Activated T-cell treated with anti-CD3 and anti-CD28 coated beads, Interleukin-2, amount 50 U/mL, for 1 hour (primary cell): ENCODE measurements around the gene PCSK2.
"Not testable (repeated sequence)": the region's sequence is repeated elsewhere in the genome, so short reads cannot be mapped to it uniquely, and the experiment has no call there.

Experiments
- DNase-seq: peaks from one replicate; pipeline ENCODE4 v3.0.0-alpha.2; 2020

The PCSK2 gene, protein sequence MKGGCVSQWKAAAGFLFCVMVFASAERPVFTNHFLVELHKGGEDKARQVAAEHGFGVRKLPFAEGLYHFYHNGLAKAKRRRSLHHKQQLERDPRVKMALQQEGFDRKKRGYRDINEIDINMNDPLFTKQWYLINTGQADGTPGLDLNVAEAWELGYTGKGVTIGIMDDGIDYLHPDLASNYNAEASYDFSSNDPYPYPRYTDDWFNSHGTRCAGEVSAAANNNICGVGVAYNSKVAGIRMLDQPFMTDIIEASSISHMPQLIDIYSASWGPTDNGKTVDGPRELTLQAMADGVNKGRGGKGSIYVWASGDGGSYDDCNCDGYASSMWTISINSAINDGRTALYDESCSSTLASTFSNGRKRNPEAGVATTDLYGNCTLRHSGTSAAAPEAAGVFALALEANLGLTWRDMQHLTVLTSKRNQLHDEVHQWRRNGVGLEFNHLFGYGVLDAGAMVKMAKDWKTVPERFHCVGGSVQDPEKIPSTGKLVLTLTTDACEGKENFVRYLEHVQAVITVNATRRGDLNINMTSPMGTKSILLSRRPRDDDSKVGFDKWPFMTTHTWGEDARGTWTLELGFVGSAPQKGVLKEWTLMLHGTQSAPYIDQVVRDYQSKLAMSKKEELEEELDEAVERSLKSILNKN

DNA sequence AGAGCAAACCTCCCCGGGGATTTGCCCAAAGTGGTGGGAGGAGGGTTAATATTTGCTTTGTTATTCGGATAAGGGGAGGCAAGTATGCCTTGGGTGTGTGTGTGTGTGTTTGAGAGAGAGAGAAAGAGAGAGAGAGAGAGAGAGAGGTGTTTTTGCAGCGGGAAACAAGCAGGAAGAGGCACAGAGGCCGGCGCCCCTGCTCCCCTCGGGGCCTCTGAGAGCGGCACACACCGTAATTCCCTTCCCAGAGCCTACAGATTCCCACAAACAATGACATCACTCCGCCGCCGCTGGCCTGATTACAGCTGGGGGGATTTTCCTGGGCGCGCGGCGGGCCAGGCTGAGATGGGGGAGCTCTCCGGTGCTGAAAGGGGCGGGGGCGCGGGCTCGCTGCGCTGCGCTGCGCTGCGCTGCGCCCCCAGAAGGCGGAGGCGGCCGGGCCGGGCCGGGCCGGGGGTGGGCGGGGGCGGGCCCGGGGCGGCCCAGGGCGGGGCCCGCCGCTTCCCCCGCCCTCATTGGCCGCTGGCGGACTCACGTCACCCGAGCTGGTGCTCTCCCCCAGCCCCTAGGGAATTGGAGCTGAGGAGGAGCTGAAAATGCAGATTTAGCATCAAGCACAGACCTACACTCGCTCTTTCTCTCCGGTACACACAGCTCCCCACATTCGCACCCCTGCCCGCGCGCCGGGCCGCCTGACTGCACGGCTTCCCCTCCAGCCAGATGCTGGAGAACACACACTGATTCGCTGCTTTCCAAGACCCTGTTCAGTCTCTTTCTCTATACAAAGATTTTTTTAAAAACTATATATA lies at the start of gene PCSK2:
Gene PCSK2 (plus strand): TSS at position 631 of the 809 bp plus-strand sequence. CDS start 266 bp downstream, outside the sequence.
- no peak for DNase-seq

DNA sequence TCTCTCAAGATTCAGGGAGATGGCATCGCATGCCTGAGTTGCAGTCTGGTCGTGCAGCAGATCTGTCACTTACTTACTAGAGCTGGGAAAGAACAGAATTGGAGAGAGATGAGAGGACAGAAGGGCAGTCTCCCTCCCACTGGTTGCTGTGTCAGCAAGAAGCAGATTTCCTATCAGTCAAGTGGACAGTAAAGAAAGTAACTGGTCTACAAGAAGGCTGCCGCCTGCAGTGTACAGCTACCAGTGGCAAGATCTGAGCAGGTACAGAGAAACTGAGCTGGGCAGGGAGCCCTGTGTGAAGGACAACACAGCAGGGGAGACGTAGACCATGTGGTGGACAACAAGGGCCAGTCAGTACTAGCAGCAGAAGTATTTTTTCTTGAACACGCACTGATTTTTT lies 49.5 kb upstream of the PCSK2 start:
- DNase-seq = no peak

DNA sequence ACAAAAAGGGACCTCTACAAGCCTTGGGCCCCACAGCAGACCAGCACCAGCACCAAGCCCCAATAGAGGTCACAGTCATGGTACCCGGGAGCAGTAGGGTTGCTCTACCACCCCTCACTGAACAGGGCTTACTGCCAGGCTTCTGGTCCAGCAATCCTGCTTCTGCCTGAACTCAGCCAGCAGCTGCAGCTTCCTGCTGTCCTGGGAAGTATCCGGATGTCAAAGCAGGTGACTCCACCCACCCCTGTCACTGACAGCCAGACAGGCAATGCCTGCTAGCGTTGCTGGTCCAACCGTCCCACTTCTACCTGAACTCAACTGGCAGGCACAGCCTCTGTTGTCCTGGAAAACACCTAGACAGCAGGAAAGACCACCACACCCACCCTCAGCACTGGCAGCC lies 47.0 kb upstream of the PCSK2 start:
- DNase-seq = no peak

DNA sequence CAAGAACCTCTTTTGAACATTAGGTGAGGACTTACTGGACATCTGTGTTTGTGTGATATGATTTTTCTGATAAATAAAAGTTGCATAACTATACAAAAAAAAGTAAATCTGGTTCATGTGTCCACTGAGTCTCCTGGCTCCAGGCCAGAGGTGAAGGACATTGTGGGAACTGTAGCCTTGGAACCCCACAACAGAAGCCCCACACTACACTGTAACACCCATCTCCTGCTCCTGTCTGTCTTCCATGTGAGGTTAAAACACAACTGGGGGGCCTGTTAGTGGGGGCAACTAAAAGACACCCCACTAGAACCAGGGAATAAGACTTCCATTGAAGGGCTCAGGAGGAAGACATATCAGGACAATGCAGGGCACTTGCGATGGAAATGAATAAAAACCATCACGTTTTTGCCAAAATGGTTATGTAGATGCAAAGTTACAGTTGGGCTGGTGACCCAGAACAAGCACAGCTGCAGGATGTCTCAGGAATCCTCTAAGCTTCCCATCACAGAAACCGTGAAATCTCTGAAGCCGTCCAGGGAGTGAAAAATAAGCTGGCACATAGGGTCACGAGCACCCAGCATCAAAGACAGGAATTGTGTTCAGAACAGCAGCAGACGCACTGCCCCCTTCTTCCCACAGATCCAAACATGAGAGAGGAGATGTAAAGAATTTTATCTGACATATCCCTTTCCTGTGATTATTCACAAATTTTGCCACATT lies 36.7 kb upstream of the PCSK2 start:
- DNase-seq = no peak

DNA sequence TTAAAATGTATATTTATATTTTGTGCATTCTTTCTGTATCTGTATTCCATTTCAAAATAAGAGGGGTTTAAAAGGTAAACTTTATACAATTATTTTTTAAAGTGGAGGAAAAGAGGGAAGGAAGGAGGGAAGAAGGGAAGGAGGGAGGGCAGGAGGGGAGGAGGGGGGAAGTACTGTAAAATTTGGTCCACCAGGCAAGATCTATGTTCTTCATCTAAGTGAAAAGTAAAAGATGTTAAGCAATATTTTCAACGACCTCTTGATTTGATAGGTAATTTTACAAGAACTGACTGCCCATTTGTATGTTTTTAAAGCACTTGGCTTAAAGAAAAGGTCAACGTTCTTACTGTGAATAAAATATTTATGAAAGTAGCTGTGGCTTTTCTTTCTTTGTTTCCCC lies 29.8 kb upstream of the PCSK2 start:
- DNase-seq = no peak

DNA sequence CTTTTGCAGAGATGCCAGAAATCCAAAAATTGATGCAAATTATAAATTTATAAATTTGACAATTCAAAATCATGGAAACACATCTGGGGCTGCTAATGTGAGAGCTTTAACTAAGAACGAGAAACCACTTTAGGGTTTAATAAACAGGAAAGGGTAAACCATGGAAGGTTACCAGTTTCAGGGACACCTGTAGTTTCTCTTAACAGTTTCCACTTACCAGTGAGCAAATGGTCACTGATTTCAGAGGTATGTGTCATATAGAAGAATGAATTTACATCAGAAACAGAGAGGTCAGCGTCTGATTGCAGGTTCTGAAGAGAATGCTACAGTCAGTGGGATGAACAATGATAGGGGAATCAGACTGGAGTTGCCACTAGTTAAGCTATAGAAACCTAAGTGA lies 24.8 kb upstream of the PCSK2 start:
- no peak for DNase-seq

DNA sequence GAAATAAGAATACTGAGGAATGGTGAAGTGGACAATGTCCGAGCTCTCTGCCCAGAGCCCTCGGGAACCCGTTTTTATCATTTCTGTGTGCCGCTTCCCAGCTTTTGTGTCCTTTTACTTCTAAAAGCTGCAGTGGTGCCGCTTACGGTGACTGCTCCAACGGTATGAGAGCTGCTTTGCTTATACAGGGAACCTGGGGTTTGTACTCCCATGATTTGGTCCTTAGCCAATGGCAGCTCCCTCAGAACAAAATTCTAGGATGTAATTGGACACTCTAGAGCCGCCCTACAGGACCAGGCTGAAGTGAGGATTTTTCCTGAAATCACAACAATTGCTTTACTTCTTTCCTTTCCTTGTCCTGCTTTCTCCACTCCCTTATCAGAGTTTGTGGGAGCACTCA lies 24.2 kb upstream of the PCSK2 start:
- no peak for DNase-seq

DNA sequence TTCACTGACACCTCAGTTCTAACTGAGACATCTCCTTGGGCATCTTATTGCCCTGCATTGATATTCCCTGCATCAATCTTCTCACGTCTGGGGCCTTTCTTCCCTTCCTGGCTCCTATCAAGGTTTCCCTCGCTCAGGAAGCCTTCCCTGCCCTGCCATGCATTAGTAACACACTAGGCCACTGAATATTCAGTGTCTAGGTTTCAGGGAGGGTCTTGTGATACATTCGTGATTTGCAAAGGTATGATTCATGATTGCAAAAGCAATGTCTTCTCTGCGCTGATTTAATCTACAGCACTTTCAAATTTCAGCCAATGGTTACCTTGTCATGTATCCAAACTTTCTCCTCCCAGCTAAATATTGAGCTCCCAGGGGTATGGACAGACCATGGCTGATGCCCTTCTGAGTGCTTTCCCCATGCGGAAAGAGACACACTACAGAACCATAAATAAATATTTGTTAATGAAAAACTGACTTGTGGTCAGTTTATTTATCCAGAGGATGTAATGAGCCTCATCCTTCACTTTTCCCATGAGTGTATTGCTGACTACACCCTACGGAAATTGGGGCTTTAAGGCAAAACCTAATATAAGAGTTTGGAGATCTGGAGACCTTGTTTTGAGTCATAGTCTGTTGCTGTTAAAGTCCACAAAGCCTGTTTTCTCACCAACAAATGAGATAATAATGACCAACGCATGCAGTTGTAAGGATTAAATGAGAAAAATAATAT lies 21.6 kb upstream of the PCSK2 start:
- no peak for DNase-seq

DNA sequence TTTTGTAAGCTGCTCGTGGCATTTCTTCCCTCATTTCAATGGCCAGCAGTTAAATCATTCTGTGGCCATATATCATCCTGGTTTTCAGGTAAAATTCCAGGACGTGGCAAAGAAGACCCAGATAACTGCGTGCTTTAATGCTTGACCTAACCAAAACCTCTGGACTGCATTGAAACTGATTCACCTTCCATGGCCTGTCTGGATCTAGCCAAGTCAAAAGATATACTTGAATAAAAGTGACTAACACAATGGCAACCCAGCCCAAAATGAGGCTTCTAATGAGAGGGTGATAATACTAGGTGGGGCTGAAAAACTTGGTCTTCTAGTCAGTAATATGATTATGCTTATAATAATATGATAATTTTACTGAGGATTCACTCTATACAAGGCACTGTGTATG lies 16.5 kb upstream of the PCSK2 start:
- DNase-seq = no peak

DNA sequence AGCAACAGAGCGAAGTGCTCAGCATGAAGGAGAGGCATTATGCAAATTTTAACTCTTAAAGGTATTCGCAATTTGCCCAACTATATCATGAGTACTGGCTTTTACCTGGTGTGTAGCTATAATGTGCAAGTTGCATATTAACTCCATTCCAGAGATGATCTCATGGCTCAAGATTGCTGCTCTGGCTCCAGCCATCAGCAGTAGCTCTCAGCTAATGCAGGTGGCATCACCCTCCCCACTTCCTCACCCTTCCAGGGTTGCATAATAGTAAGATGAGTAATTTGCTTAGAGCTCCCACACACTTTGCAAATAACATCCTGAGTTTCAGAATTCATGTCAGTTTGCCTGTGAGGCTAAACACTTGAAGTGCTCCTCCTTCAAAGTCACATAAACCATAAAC lies 15.9 kb upstream of the PCSK2 start:
- no peak for DNase-seq

DNA sequence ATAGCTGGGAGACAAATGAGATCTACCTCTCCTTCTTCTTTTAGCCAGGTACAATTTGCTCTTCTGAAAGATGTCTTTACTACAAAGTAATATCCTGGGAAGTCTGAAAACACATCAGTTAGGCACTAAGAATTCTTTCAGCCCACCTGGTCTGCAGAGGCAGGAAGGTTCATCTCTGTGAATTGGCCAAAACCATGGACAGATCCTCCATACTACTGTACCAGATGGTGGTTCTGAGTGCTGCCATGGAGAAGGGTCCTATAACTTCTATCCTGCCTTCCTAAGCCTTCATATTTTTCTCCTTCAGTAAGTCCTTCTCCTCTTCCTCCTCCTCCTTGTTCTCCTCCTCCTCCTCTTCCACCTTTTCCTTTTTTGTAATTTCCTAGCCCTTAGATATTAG lies 11.7 kb upstream of the PCSK2 start:
- no peak for DNase-seq

DNA sequence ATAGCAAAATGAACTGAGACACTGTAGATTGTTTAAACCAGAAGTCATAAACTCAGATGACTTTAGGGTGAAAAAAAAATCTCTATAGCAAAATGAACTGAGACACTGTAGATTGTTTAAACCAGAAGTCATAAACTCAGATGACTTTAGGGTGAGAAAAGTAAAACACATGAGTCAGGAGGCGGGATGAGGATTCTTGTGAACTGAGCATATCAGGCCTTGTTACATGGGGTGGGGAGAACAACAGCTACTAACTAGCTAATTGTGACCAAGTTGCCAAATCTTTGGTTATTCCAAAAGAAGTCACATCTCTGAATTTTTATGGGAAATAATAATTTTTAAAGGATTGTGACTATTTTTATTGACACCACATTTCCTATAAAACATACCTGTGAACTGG lies 7.0 kb upstream of the PCSK2 start:
- DNase-seq = not testable (repeated sequence)

DNA sequence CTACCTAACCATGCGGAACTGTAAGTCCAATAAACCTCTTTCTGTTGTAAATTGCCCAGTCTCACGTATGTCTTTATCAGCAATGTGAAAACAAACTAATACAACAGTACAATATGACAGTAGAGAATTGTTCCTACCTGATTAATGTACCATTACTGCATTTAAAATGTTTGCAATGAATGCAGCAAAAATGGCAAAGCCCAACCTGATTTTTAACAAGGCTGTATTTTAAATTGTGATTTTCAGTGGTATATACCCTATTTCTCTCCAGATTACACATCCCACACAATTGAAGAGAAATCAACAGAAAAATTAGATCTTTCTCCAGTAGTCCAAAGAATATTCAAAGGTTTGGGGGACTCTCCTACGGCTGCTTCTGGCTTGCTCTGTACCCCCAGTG lies 3.3 kb upstream of the PCSK2 start:
- DNase-seq = no peak

DNA sequence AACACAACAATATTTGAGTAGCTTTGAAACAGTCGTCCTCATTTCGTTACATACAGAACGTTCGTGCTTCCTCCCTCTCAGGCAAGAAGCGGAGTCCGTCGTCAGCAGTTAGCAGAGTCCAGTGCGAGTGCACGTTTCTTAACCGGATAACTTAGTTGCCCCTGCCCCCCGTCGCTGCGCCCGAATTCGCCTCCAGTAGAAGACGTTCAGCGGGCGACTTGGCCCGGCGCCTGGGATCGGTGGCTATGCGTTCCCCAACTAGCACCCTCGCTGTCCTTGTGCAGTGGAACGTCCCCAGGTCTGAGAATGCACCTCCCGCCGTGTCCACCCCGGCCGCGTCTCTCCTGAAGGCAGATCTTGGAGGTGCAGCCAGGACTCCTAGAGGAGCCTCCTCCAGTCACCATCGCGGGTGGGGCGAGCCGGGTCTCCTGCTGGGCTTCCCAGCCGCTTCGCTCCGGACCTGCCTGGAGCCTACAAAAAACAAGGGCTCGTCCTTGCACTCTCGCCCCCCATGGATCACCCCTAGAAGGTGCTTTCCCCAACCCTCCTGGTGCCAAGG lies 910 bp upstream of the PCSK2 start:
- DNase-seq = no peak

DNA sequence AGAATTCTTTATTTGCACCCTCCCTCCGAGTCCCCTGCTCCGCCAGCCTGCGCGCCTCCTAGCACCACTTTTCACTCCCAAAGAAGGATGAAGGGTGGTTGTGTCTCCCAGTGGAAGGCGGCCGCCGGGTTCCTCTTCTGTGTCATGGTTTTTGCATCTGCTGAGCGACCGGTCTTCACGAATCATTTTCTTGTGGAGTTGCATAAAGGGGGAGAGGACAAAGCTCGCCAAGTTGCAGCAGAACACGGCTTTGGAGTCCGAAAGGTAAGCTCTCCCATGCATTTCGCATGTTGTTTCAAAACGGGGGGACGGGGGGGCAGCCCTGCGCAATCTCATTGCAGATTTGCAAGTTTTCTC lies 357 bp downstream of the PCSK2 start:
- DNase-seq = no peak

DNA sequence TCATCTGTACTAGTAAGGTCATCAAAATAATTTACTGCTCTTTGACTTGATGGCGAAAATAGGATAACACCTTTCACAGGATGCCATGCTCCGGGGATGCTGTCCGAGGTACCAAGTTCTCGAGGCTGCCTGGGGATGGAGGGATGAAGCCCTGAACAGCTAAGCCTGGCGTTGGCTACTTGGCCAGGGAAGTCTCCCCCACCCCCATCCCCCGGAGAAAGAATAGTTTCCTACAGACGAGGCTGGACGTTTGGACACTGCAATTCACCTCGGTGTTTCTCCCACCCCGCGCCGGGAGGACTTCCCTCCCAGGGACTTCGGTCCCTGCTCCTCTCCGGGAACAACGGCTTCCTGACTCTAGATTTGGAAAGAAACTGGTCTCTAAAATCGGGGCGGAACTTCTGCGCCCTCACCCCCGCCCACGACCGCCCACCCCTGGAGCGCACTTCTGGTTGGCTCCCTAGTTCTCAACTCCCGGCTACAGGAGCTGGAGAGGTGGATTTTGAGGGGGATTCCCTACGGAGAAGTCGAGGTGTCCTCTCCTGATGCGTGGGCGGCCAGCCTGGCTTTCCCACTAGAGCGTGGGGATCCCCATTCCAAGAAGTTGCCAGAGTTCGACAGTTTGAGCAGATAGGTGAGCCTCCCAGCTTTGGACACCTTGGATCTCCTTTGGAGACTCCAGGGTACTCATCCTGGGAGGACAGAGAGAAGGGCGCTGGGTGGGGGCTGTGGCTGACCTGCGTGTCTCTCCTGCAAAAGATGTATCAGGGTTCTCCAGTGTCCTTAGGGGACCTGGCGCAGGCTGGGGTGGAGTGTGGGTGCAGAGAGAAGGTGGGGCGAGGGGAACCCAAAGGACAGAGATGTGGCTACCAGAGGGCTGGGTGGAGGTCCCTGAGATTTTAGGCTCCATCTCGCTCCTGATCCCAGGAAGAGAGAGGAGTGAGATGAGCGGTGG lies 1.1 kb downstream of the PCSK2 start:
- DNase-seq = no peak

DNA sequence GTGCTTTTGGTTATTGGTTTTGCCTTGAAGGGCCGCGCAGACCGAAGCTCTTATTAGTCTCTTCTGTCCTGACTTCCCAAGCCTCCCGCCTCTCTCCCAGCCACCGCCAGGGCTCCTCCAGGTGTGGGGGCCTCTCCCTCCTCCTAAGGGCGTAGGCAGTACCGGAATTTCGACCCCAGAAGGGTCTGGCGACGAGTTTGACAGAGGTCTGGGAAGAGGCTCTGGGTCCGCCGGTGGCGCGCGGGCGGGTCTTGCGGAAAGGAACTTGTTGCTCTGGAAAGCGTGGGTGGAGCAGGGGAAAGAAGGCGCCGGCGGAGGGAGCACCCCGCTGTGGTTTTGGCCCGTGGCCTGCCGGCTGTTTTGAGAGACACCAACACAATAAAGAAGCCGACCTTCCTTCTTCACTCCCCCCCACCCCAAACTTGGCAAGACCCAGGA lies 1.8 kb downstream of the PCSK2 start:
- DNase-seq = no peak

DNA sequence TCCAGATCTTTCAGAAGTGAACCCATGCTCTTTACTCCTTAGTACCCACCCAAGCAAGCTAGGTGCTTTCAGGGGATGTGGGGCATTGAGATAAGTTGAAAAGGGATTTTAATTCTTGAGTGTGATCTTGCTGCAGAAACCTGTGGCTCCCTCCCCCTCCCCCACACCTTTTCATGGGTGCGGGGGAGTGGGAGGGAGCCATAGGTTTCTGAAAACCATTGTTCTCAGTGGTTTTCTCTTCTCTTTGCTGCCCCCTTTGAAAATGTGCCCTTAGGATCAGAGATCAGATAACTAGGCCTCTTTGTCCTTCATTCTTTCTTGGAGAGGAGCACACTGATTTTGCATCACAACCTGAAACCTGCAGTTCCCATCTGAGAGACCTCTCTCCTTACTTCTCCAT lies 2.4 kb downstream of the PCSK2 start:
- no peak for DNase-seq

DNA sequence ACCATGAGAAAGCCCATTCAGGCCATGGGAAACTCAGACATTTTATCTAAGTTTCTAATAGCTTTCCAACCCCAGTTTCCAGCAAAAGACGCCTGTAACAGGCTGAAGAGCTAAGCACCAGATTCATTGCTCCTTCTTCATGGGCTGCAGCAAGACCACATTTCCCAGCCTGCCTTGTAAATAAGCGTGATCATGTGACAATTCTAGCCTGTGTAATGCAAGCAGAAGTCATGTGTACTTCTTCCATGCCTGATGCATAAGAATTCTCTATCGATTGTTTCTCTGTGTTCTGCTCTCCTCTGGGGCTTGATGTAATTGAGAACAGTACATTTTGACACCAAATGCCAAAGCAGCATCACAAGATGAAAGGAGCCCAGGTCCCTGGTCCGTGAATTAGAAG lies 6.8 kb downstream of the PCSK2 start:
- DNase-seq = no peak

DNA sequence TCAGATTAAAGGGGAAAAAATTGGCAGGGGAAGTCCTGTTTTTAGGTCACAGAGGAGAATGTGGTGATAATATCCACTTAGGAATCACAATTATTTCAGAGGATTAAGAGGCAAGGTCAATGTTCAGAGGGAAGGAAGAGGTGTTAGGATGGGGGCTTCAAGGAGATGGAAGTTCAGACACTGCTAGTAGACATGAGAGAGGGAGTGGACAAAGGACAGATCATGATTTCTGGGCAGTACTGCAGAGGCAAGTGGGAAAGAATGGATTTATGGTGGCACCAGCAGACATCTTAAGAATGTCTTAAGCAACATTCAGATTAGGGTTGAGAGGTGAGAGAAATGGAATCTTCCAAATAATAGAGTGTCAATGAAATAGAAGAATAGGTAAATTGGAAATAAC lies 9.9 kb downstream of the PCSK2 start:
- DNase-seq = no peak

DNA sequence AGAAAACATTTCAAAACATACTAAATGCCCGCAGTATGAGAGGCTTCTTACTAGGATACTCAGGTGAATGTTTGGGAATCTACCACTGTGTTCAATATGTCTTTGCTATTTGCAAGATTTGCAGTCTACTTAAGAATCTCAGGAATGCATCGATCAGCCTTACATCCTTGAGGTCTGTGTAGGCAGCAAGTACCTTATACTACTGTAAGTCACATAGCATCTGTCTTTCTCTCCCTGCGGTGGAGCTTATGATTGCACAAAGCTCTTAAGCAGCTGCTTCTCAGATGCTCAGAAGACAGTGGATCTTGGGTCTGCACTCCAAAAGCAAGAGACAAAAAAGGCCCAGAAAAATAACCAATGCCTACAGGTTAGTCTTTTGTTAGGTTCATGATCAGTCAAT lies 21.4 kb downstream of the PCSK2 start:
- no peak for DNase-seq
